Retinal pigment epithelial cell (primary cell): Measurements from ENCODE around the gene CPE.

ENCODE experiments used
- DNase-seq: peaks from one replicate; pipeline ENCODE4 v3.0.0-alpha.2; 2010; ENCODE audit warnings: low read depth
- H3K4me3 ChIP-seq: 2 replicates; pipeline ENCODE4 v1.5.1; 2011; ENCODE audit warnings: mild to moderate bottlenecking, low read length, control low read depth, moderate library complexity
- TF ChIP-seq, protein P1 (sequence below): conservative IDR thresholded peaks from 2 replicates; pipeline ENCODE4 v1.5.1; 2011; ENCODE audit warnings: low read depth, low read length, control low read depth, inconsistent platforms

The CPE gene

DNA sequence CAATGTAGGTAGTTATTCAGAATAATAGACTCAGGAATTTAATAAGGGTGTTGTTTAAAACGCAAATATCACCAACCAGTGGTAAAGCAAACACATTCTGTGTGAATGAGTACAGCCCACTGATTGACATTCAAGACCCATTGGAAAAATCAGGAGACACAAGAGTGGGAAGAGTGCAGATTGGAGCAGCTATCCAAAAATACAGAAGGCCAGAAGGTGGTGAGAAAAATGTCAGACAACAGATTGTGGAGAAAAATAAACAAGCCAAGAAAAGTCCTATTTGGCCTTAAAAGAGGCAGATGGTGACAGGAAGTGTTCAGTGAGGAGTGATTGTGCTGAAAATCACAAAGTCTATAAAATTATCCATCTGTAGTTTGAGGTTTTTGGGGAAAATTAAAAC lies 39.3 kb downstream of the CPE start:
- DNase-seq: no peak
- TF ChIP-seq, protein P1, sequence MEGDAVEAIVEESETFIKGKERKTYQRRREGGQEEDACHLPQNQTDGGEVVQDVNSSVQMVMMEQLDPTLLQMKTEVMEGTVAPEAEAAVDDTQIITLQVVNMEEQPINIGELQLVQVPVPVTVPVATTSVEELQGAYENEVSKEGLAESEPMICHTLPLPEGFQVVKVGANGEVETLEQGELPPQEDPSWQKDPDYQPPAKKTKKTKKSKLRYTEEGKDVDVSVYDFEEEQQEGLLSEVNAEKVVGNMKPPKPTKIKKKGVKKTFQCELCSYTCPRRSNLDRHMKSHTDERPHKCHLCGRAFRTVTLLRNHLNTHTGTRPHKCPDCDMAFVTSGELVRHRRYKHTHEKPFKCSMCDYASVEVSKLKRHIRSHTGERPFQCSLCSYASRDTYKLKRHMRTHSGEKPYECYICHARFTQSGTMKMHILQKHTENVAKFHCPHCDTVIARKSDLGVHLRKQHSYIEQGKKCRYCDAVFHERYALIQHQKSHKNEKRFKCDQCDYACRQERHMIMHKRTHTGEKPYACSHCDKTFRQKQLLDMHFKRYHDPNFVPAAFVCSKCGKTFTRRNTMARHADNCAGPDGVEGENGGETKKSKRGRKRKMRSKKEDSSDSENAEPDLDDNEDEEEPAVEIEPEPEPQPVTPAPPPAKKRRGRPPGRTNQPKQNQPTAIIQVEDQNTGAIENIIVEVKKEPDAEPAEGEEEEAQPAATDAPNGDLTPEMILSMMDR: no peak
- no peak overlapping the region for H3K4me3 ChIP-seq

DNA sequence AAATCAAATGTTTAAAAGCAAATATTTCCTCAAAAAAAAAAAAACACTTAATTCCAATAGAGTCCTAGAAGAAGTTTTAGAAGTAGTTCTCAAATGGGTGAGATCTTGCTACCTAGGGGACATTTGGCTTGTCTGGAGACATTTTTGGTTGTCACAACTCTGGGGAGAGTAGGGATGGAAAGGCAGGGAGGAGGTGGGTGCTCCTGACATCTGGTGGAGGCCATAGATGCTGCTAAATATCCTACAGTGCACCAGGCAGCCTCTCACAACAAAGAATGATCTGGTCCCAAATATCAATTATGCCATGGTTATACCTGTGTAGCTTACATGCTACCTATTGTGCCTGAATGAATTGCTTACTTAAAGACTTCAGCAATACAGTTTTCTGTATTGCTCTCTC lies 46.8 kb downstream of the CPE start:
- DNase-seq: no peak
- TF ChIP-seq, protein P1: no peak

DNA sequence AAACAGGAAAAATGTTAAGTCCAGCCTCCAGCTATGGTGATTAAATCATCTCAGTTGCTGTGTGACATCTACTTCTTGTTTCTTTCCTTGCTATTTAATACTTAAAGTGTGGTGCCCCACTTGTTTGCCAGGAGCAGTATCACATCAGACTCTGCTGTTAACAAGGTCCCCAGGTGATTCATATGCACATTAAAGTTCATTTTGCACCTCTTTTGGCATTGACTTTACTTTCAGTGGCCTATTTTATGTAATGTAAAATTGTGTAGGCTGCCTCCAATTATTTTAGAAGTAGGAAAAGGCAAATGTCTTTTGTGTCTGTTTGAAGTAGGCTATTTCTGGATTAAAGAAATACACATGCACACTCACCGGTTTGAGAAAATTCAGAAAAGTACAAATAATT lies 47.5 kb downstream of the CPE start:
- TF ChIP-seq, protein P1: no peak
- DNase-seq: no peak
- H3K4me3 ChIP-seq: no peak overlapping the region

More for the DNA sequence above, 46.8 kb downstream of the CPE start:
- no peak overlapping the region for H3K4me3 ChIP-seq

DNA sequence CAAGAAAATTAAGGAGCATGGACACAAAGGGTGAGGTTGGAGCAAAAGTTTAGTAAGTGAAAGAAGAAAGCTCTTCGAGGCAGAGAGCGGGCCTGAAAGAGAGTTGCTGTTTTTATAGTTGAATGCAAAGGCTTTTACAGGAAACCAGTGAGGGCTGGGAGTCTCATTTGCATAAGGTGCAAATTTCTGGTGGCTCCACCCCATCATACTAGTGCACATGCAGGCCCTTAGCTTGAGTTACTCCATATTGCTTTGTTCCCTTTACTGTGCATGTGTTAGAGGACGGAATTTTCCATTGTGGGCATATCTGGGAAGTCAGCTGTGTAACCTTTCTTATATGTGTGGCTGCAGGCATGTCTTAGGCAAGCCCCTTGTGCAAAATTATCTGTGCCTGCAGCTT lies 48.0 kb downstream of the CPE start:
- DNase-seq: no peak
- no peak overlapping the region for H3K4me3 ChIP-seq
- TF ChIP-seq, protein P1: no peak

DNA sequence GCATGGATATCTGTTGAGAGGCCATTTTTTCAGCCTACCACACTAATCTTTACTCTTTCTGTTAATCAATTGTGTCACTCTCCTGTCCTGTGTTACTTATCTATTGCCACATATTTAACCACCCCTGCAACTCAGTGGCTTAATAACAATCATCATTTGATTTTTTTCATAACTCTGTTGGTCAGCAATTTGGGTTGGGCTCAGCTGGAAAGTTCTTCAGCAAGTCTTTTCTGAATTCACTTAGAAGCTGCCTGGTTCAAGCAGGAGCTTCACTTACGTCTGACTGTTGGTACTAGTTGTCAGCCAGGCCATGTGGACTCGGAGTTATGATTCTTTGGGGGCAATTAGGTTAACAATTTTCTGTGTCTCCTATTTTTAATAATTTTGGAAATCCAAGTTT lies 50.1 kb downstream of the CPE start:
- DNase-seq: no peak
- H3K4me3 ChIP-seq: no peak overlapping the region
- TF ChIP-seq, protein P1: no peak

DNA sequence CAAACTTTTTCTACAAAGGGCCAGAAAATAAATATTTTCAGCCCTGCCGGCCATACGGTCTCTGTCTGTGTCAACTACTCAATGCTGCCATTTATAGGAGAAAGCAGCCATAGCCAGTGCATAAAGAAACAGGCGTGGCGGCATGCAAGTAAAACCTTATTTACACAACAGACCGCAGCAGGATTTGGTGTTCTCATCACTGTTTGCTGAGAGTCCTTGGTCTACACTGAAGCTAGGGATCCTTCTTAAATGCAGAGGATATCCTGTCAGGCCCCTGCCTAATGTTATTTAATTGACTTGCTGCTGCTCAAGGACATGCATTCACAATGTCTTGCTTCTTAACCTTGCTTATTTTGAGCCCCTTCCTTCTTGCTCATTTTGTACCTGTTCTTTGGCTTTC lies 54.7 kb downstream of the CPE start:
- no peak for DNase-seq
- no peak overlapping the region for H3K4me3 ChIP-seq
- TF ChIP-seq, protein P1: no peak

DNA sequence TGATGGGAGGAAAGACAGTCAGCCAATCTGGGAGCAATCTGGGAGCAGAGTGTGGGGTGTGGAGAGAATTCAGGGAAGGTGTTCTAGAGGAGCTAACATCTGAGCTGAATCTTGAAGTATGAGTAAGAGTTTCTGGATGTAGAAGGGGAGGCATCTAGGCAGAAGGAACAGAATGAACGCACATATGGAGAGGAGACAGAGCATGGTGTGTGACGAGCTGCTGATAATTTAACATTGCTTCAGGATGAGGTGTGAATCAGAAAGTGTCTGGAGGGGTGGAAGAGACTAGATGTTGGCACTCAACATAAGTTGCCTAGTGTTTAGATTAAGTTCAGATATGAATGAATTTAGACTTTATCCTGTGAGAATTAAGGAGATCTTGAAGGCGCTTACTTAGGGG lies 58.9 kb downstream of the CPE start:
- DNase-seq: no peak
- TF ChIP-seq, protein P1: no peak
- H3K4me3 ChIP-seq: no peak overlapping the region
